ENCODE results near the gene BANK1. TPM values are rescaled to one million over a fixed set of nuclear protein-coding genes. Genes with fewer than 3 reads are reported as not detected.
A peak's percentile ranks its signal among the peaks of the same experiment; 100 is the strongest.

The BANK1 gene
- total and polyA plus RNA-seq, 12 donors: 1.5 to 10.3 (median 5.1) TPM

DNA sequence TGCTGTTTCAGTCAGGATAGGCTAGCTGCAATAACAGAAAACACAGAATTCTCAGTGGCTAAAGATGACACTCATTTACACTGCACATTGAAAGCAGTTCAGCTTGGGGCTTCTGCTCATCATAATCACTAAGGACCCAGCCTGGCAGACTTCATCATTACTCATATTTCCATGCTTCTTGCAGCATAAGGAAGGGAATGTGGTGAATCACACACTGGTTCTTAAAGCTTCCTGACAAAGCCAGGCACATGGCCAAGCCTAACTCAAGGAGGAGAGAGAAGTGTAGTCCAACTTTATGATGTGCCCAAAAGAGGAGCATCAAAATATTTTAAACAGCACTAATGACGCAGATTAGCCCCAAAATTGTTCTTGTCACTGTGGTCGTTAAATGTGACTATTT is 186.5 kb downstream of the BANK1 start:
- no peaks in the 10 kb centered on the region for H3K9me3 ChIP-seq (replicated peaks in 1 of 3)
- H3K27ac ChIP-seq: no peak overlapping the region
- no peaks in the 10 kb centered on the region for H3K36me3 ChIP-seq (replicated peaks in 1 of 2)
- no peak for TF ChIP-seq POLR2A (IDR thresholded peaks at IDR 0.05)
- TF ChIP-seq CTCF (IDR thresholded peaks at IDR 0.05): no peak
- intact Hi-C loops (cut with DNase I): no loop called here
- no peak overlapping the region for H3K4me3 ChIP-seq
- H3K4me1 ChIP-seq (replicated peaks in 1 of 2): no peaks in the 10 kb centered on the region
- peak in 4 of 7 donors; percentile 22 to 47 (median 23) for DNase-seq
- H3K27me3 ChIP-seq: no peaks in the 10 kb centered on the region
- 42 to 77% (median 44%) methylated on average over 2 of the region's 2 CpGs for WGBS, 4 donors

- Histone ChIP-seq H3K4me1 (replicated peaks in 1 of 2) (no peaks in the 10 kb centered on the region), H3K27me3 (no peaks in the 10 kb centered on the region), H3K9me3 (replicated peaks in 1 of 3) (no peaks in the 10 kb centered on the region), H3K4me3 (no peak overlapping the region), H3K27ac (no peak overlapping the region), H3K36me3 (replicated peaks in 1 of 2) (no peaks in the 10 kb centered on the region)
- TF ChIP-seq CTCF (IDR thresholded peaks at IDR 0.05): no peak
- no peak for TF ChIP-seq POLR2A (IDR thresholded peaks at IDR 0.05)
- WGBS, 4 donors: 63 to 71% (median 66%) methylated on average over 1 of the region's 1 CpG
- peak in 1 of 7 donors; percentile 7 for DNase-seq
- intact Hi-C loops (cut with DNase I): no loop called here
Observed at GRCh38 chr4:101981756-101982155, 191.2 kb downstream of the BANK1 start.

DNA sequence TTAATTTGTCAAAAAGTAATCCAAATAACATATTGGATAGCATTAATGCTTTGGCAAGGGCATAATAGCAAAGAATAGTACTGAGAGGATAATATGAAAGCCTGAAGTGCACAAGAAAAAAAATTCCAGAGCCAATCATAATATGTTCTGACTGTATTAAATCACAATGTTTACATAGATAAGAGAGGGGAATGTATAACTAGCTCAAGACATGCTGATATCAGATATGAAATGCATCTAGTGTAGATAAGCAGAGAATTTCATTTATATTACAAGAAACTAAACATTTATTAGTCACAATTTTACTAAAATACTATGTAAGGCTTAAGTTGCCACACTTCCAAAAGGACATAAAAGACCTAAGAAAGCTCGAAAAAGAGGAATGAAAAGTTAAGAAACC is 193.3 kb downstream of the BANK1 start:
- H3K27me3 ChIP-seq: no peaks in the 10 kb centered on the region
- H3K4me3 ChIP-seq: no peak overlapping the region
- H3K9me3 ChIP-seq (replicated peaks in 1 of 3): no peaks in the 10 kb centered on the region
- 57 to 80% (median 66%) methylated on average over 1 of the region's 1 CpG for WGBS, 4 donors
- no peak overlapping the region for H3K27ac ChIP-seq
- DNase-seq: no peak
- intact Hi-C loops (cut with DNase I): no loop called here
- no peak for TF ChIP-seq POLR2A (IDR thresholded peaks at IDR 0.05)
- TF ChIP-seq CTCF (IDR thresholded peaks at IDR 0.05): no peak
- no peaks in the 10 kb centered on the region for H3K36me3 ChIP-seq (replicated peaks in 1 of 2)
- H3K4me1 ChIP-seq (replicated peaks in 1 of 2): no peaks in the 10 kb centered on the region

DNA sequence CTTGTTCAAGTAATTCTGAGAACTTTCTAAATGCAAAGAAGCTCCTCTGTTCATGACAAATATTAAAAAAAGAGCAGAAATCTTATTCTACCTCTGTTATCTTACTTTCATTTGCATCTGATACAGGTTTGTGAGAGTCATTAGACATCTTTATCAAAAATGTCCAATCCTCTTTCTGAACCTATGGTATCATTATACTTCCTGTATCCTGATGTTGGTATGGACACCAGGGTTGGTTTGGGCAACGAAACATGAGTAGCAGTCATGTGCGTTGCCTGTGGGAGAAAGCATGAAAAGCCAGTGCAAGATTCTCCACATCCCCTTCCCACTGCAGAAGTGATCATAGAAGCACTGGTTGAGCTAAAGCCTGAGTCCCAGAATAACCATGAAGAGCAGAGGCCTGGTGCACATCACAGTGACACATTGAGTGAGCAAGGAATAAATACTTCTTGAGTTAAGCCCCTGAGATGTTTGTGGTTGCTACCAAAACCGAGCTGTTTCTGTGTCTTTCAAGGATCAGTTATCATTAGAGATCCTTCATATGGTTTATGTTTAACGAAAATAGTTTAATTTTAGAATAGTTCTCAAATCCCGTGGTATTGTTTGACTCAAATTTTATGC is 197.2 kb downstream of the BANK1 start:
- Histone ChIP-seq H3K4me3 (no peak overlapping the region), H3K9me3 (replicated peaks in 1 of 3) (no peaks in the 10 kb centered on the region), H3K27ac (no peak overlapping the region), H3K36me3 (replicated peaks in 1 of 2) (no peaks in the 10 kb centered on the region), H3K4me1 (replicated peaks in 1 of 2) (no peaks in the 10 kb centered on the region), H3K27me3 (no peaks in the 10 kb centered on the region)
- TF ChIP-seq POLR2A (IDR thresholded peaks at IDR 0.05): no peak
- TF ChIP-seq CTCF (IDR thresholded peaks at IDR 0.05): no peak
- DNase-seq: no peak
- WGBS, 4 donors: 89 to 94% (median 91%) methylated on average over 5 of the region's 5 CpGs
- intact Hi-C loops (cut with DNase I): no loop called here
